Cardiac muscle cell (in vitro differentiated cells and primary cell): ENCODE data around the gene PLEKHO2. TPM values are rescaled to one million over a fixed set of nuclear protein-coding genes. Genes with fewer than 3 reads are reported as not detected.
A peak's percentile ranks its signal among the peaks of the same experiment; 100 is the strongest.

Experiments
- DNase-seq, 2 donors: peaks; one replicate each; pipeline versions ENCODE4 v3.0.0 to v3.0.0-alpha.2; 2010 to 2017; ENCODE audit warnings: low read depth in 1 of 2, low spot score in 1 of 2
- H3K27ac ChIP-seq: fragments of 200-600 bp; sonication (generic); 2 replicates; pipeline ENCODE4 v1.5.1; 2016
- H3K27me3 ChIP-seq: fragments of 200-600 bp; sonication (generic); 2 replicates; pipeline ENCODE4 v1.6.0; 2016; ENCODE audit warnings: control low read depth
- H3K36me3 ChIP-seq: fragments of 200-600 bp; sonication (generic); 2 replicates; pipeline ENCODE4 v1.5.1; 2016; ENCODE audit warnings: control low read depth
- H3K4me1 ChIP-seq: fragments of 200-600 bp; sonication (generic); 2 replicates; pipeline ENCODE4 v1.8.1; 2017; ENCODE audit warnings: low read depth, mild to moderate bottlenecking, mixed run types
- H3K4me3 ChIP-seq: fragments of 200-600 bp; sonication (generic); 2 replicates; pipeline ENCODE4 v1.5.1; 2016; ENCODE audit warnings: mild to moderate bottlenecking
- H3K9me3 ChIP-seq: fragments of 200-600 bp; sonication (generic); 2 replicates; pipeline ENCODE4 v1.5.1; 2017; ENCODE audit warnings: low read depth, mild to moderate bottlenecking, control low read depth
- CTCF ChIP-seq: IDR thresholded peaks from 2 replicates; pipeline ENCODE4 v1.5.1; 2012; ENCODE audit warnings: low read depth, mild to moderate bottlenecking, low read length
- polyA plus RNA-seq: library from polyadenylated mRNA; unstranded; fragments of >200 nt; fragmentation: Nextera tagmentation; extraction: Ambion mirVana; gene quantifications from 2 replicates; pipeline ENCODE4 v1.2.1, GENCODE V29; 2016
- total RNA-seq: library from RNA; depleted of rRNA; stranded (reverse); fragments of >200 nt; gene quantifications from 2 replicates; pipeline ENCODE4 v1.2.3, GENCODE V29; 2016

Gene PLEKHO2
- total and polyA plus RNA-seq, 2 experiments from 2014 or later, result 9.3 to 9.4 TPM

- H3K9me3 ChIP-seq, result no peaks in the 10 kb centered on the region
- no peaks in the 10 kb centered on the region for H3K36me3 ChIP-seq
- H3K27ac ChIP-seq, result no peak overlapping the region
- no peaks in the 10 kb centered on the region for H3K27me3 ChIP-seq
- H3K4me1 ChIP-seq, result peaks cover 3% of the 10 kb centered on the region
- no peak overlapping the region for H3K4me3 ChIP-seq
- no peak for DNase-seq
- TF ChIP-seq CTCF, result no peak
Observed at GRCh38 chr15:64902863-64903262, 61.1 kb downstream of the PLEKHO2 start.

GRCh38 chr15:64903326-64903950, 61.7 kb downstream of the PLEKHO2 start:
- Histone ChIP-seq H3K4me1 (peaks cover 3% of the 10 kb centered on the region), H3K9me3 (no peaks in the 10 kb centered on the region), H3K4me3 (no peak overlapping the region), H3K27me3 (no peaks in the 10 kb centered on the region), H3K27ac (no peak overlapping the region), H3K36me3 (no peaks in the 10 kb centered on the region)
- TF ChIP-seq CTCF, result no peak
- no peak for DNase-seq

GRCh38 chr15:64904189-64904588, 62.5 kb downstream of the PLEKHO2 start:
- H3K4me1 ChIP-seq, result peaks cover 3% of the 10 kb centered on the region
- no peaks in the 10 kb centered on the region for H3K36me3 ChIP-seq
- no peak overlapping the region for H3K4me3 ChIP-seq
- no peaks in the 10 kb centered on the region for H3K27me3 ChIP-seq
- DNase-seq, result no peak
- no peak overlapping the region for H3K27ac ChIP-seq
- H3K9me3 ChIP-seq, result no peaks in the 10 kb centered on the region
- TF ChIP-seq CTCF, result no peak

- H3K9me3 ChIP-seq, result no peaks in the 10 kb centered on the region
- H3K27ac ChIP-seq, result no peak overlapping the region
- DNase-seq, result peak; percentile 83 to 91
- H3K36me3 ChIP-seq, result no peaks in the 10 kb centered on the region
- peaks cover 3% of the 10 kb centered on the region for H3K4me1 ChIP-seq
- TF ChIP-seq CTCF, result peak; percentile 89
- no peaks in the 10 kb centered on the region for H3K27me3 ChIP-seq
- H3K4me3 ChIP-seq, result peak overlapping the region; percentile 15
Observed at GRCh38 chr15:64905119-64905831, 63.6 kb downstream of the PLEKHO2 start.

- Histone ChIP-seq H3K36me3 (no peaks in the 10 kb centered on the region), H3K27me3 (no peaks in the 10 kb centered on the region), H3K4me1 (peaks cover 3% of the 10 kb centered on the region), H3K4me3 (no peak overlapping the region), H3K27ac (no peak overlapping the region), H3K9me3 (no peaks in the 10 kb centered on the region)
- TF ChIP-seq CTCF, result no peak
- no peak for DNase-seq
Observed at GRCh38 chr15:64905941-64906340, 64.2 kb downstream of the PLEKHO2 start.
